Activated naive CD4-positive, alpha-beta T cell treated with Interleukin-2 at 50 U/mL for 16 hours (primary cell): Measurements from ENCODE around the gene EIF1B.
"Not testable (repeated sequence)": the region's sequence is repeated elsewhere in the genome, so short reads cannot be mapped to it uniquely, and the experiment has no call there.

ENCODE experiments used
- DNase-seq: peaks from one replicate; pipeline ENCODE4 v3.0.0-alpha.2; 2020

The EIF1B gene

GRCh38 chr3:40309418-40309924, at the start of gene EIF1B:
EIF1B (plus strand) TSS chr3:40309707; CDS start chr3:40309942, 235 bp downstream.
- peak; percentile 99 for DNase-seq

GRCh38 chr3:40262331-40262730, 47.2 kb upstream of the EIF1B start:
- DNase-seq, result no peak

- no peak for DNase-seq
Measured at GRCh38 chr3:40264451-40264850, 45.1 kb upstream of the EIF1B start.

GRCh38 chr3:40265181-40265580, 44.3 kb upstream of the EIF1B start:
- DNase-seq, result no peak

- no peak for DNase-seq
Measured at GRCh38 chr3:40267937-40268724, 41.4 kb upstream of the EIF1B start.

GRCh38 chr3:40268802-40269524, 40.5 kb upstream of the EIF1B start:
- no peak for DNase-seq

- no peak for DNase-seq
Measured at GRCh38 chr3:40278791-40279190, 30.7 kb upstream of the EIF1B start.

- DNase-seq, result no peak
Measured at GRCh38 chr3:40281995-40282394, 27.5 kb upstream of the EIF1B start.

GRCh38 chr3:40283057-40283456, 26.4 kb upstream of the EIF1B start:
- not testable (repeated sequence) for DNase-seq

GRCh38 chr3:40287248-40287647, 22.3 kb upstream of the EIF1B start:
- DNase-seq, result no peak

- peak; percentile 43 for DNase-seq
Measured at GRCh38 chr3:40290396-40290795, 19.1 kb upstream of the EIF1B start.

GRCh38 chr3:40291471-40291870, 18.0 kb upstream of the EIF1B start:
- DNase-seq, result no peak

GRCh38 chr3:40292637-40293349, 16.7 kb upstream of the EIF1B start:
- no peak for DNase-seq

- no peak for DNase-seq
Measured at GRCh38 chr3:40294434-40294833, 15.1 kb upstream of the EIF1B start.

GRCh38 chr3:40298075-40298474, 11.4 kb upstream of the EIF1B start:
- DNase-seq, result no peak

GRCh38 chr3:40299130-40299720, 10.3 kb upstream of the EIF1B start:
- DNase-seq, result no peak

- no peak for DNase-seq
Measured at GRCh38 chr3:40299721-40300335, 9.7 kb upstream of the EIF1B start.

- DNase-seq, result no peak
Measured at GRCh38 chr3:40302784-40303183, 6.7 kb upstream of the EIF1B start.

GRCh38 chr3:40304352-40304751, 5.2 kb upstream of the EIF1B start:
- DNase-seq, result no peak

- DNase-seq, result no peak
Measured at GRCh38 chr3:40306336-40306735, 3.2 kb upstream of the EIF1B start.

- DNase-seq, result no peak
Measured at GRCh38 chr3:40307176-40307575, 2.3 kb upstream of the EIF1B start.

- DNase-seq, result no peak
Measured at GRCh38 chr3:40308725-40309417, 636 bp upstream of the EIF1B start.
